ENCODE measurements around the gene ADM5.
"Not testable (repeated sequence)": the region's sequence is repeated elsewhere in the genome, so short reads cannot be mapped to it uniquely, and the experiment has no call there.

ADM5 gene

GRCh38 chr19:49704888-49705642, 15.7 kb downstream of the ADM5 start:
- DNase-seq, result no peak

- DNase-seq, result no peak
These were observed 16.5 kb downstream of the ADM5 start for GRCh38 chr19:49705919-49706318.

GRCh38 chr19:49710372-49710951, 21.1 kb downstream of the ADM5 start:
- DNase-seq, result no peak

GRCh38 chr19:49712397-49712859, 23.0 kb downstream of the ADM5 start:
- DNase-seq, result no peak

- no peak for DNase-seq
These were observed 23.9 kb downstream of the ADM5 start for GRCh38 chr19:49713236-49713845.

GRCh38 chr19:49716154-49716553, 26.8 kb downstream of the ADM5 start:
- DNase-seq, result no peak

- DNase-seq, result no peak
These were observed 29.1 kb downstream of the ADM5 start for GRCh38 chr19:49718511-49718910.

- no peak for DNase-seq
These were observed 29.6 kb downstream of the ADM5 start for GRCh38 chr19:49718991-49719390.

- DNase-seq, result not testable (repeated sequence)
These were observed 30.0 kb downstream of the ADM5 start for GRCh38 chr19:49719420-49719819.

- no peak for DNase-seq
These were observed 38.0 kb downstream of the ADM5 start for GRCh38 chr19:49727217-49728030.

- DNase-seq, result no peak
These were observed 40.8 kb downstream of the ADM5 start for GRCh38 chr19:49730166-49730565.

- no peak for DNase-seq
These were observed 48.9 kb downstream of the ADM5 start for GRCh38 chr19:49738268-49738667.

GRCh38 chr19:49739098-49739497, 49.7 kb downstream of the ADM5 start:
- no peak for DNase-seq

- DNase-seq, result no peak
These were observed 50.5 kb downstream of the ADM5 start for GRCh38 chr19:49739933-49740332.
